PC-9 (cell line): ENCODE measurements around the gene ERC2. TPM values are rescaled to one million over a fixed set of nuclear protein-coding genes. Genes with fewer than 3 reads are reported as not detected.

Source experiments
- BruUV-seq: library from RNA; stranded (reverse); fragments of 400-500 nt; replicated peaks from 2 replicates; lab custom pipeline; 2021; lab: Mats Ljungman, UMichigan
- CTCF ChIA-PET: fragments of 300-600 bp; sonication (Branson Sonifier 250); formaldehyde crosslinking; loops from one replicate; lab custom pipeline; 2022; ENCODE audit warnings: antibody characterized with exemption; lab: Charles Lee
- POLR2A ChIA-PET: fragments of 300-600 bp; sonication (Branson Sonifier 250); formaldehyde crosslinking; loops from one replicate; lab custom pipeline; 2022; ENCODE audit warnings: antibody characterized with exemption; ENCODE audit not compliant: unreplicated experiment; lab: Charles Lee
- DNase-seq, 2 experiments: peaks; one replicate each; pipeline versions ENCODE4 v3.0.0 to v3.0.0-alpha.2; 2015 to 2022; ENCODE audit warnings: mixed read lengths in 1 of 2
- H2AFZ ChIP-seq: fragments of 200-600 bp; sonication (generic); 2 replicates; pipeline ENCODE4 v1.8.1; 2017; ENCODE audit warnings: antibody characterized with exemption
- H3F3A ChIP-seq: fragments of 200-600 bp; sonication (generic); 2 replicates; pipeline ENCODE4 v1.8.1; 2017; ENCODE audit warnings: antibody characterized with exemption, mild to moderate bottlenecking, low read depth; ENCODE audit not compliant: insufficient read depth
- H3K27ac ChIP-seq: fragments of 200-600 bp; sonication (generic); 2 replicates; pipeline ENCODE4 v1.6.1; 2016; ENCODE audit warnings: mixed run types
- H3K27me3 ChIP-seq: fragments of 200-600 bp; sonication (generic); 2 replicates; pipeline ENCODE4 v1.6.1; 2016; ENCODE audit warnings: low read depth, mixed run types; ENCODE audit not compliant: insufficient read depth
- H3K36me3 ChIP-seq: fragments of 200-600 bp; sonication (generic); 2 replicates; pipeline ENCODE4 v1.6.1; 2016; ENCODE audit warnings: low read depth, mixed run types
- H3K4me1 ChIP-seq: fragments of 200-600 bp; sonication (generic); replicated peaks from 2 replicates; pipeline ENCODE4 v1.6.1; 2016; ENCODE audit warnings: mixed run types; ENCODE audit not compliant: insufficient read depth
- H3K4me2 ChIP-seq: fragments of 200-600 bp; sonication (generic); 2 replicates; pipeline ENCODE4 v1.6.1; 2017; ENCODE audit warnings: mixed run types
- H3K4me3 ChIP-seq: fragments of 200-600 bp; sonication (generic); 2 replicates; pipeline ENCODE4 v1.6.1; 2016; ENCODE audit warnings: mixed run types
- H3K79me2 ChIP-seq: fragments of 200-600 bp; sonication (generic); 2 replicates; pipeline ENCODE4 v1.6.1; 2017; ENCODE audit warnings: low read depth, mixed run types
- H3K9me2 ChIP-seq: fragments of 200-600 bp; sonication (generic); 2 replicates; pipeline ENCODE4 v1.8.1; 2017; ENCODE audit warnings: mild to moderate bottlenecking; ENCODE audit not compliant: insufficient read depth
- H3K9me3 ChIP-seq: fragments of 200-600 bp; sonication (generic); 2 replicates; pipeline ENCODE4 v1.8.1; 2016; ENCODE audit warnings: low read depth; ENCODE audit not compliant: insufficient read depth
- H4K20me1 ChIP-seq: fragments of 200-600 bp; sonication (generic); 2 replicates; pipeline ENCODE4 v1.8.1; 2017; ENCODE audit not compliant: insufficient read depth
- CTCF ChIP-seq: fragments of 200-600 bp; sonication (generic); conservative IDR thresholded peaks from 2 replicates; pipeline ENCODE4 v1.6.1; 2017; ENCODE audit warnings: mixed run types, antibody characterized with exemption, mild to moderate bottlenecking, moderate library complexity
- EZH2 ChIP-seq: fragments of 200-600 bp; sonication (generic); IDR thresholded peaks from 2 replicates; pipeline ENCODE4 v1.8.0; 2017; ENCODE audit warnings: antibody characterized with exemption, low read depth
- intact Hi-C: fragments of 100-400 bp; cut with micrococcal nuclease; formaldehyde crosslinking; loops from one replicate; pipeline ENCODE4 v1.10.0; 2022; ENCODE audit not compliant: unreplicated experiment
- total RNA-seq: library from RNA; stranded (reverse); gene quantifications from 2 replicates; pipeline ENCODE4 v1.2.3, GENCODE V29; 2021

Gene ERC2
- total RNA-seq, 1 experiment from 2014 or later = 1.4 TPM

GRCh38 chr3:56410576-56410975, 57.7 kb downstream of the ERC2 start:
- Histone ChIP-seq H3K27me3 (no peaks in the 10 kb centered on the region), H3K27ac (no peak overlapping the region), H3F3A (no peaks in the 10 kb centered on the region), H3K9me3 (no peaks in the 10 kb centered on the region), H2AFZ (no peak overlapping the region), H3K36me3 (no peaks in the 10 kb centered on the region), H3K9me2 (no peaks in the 10 kb centered on the region), H3K4me1 (no peaks in the 10 kb centered on the region), H3K4me2 (no peak overlapping the region), H4K20me1 (no peaks in the 10 kb centered on the region), H3K79me2 (no peaks in the 10 kb centered on the region), H3K4me3 (no peak overlapping the region)
- CTCF ChIA-PET = no interaction called here
- no peak for DNase-seq
- intact Hi-C loops = no loop called here
- POLR2A ChIA-PET = no interaction called here
- no TSS peak for BruUV-seq
- TF ChIP-seq CTCF (no peak), EZH2 (no peak)

- H3K36me3 ChIP-seq = no peaks in the 10 kb centered on the region
- H3K4me1 ChIP-seq = no peaks in the 10 kb centered on the region
- no peaks in the 10 kb centered on the region for H3K79me2 ChIP-seq
- no peaks in the 10 kb centered on the region for H3K9me2 ChIP-seq
- CTCF ChIA-PET = no interaction called here
- no peaks in the 10 kb centered on the region for H3K27me3 ChIP-seq
- no peak overlapping the region for H2AFZ ChIP-seq
- no peaks in the 10 kb centered on the region for H3F3A ChIP-seq
- POLR2A ChIA-PET = no interaction called here
- H4K20me1 ChIP-seq = no peaks in the 10 kb centered on the region
- H3K4me3 ChIP-seq = no peak overlapping the region
- no peak overlapping the region for H3K4me2 ChIP-seq
- no peak for DNase-seq
- no TSS peak for BruUV-seq
- H3K27ac ChIP-seq = no peak overlapping the region
- intact Hi-C loops = no loop called here
- H3K9me3 ChIP-seq = no peaks in the 10 kb centered on the region
- TF ChIP-seq CTCF (no peak), EZH2 (no peak)
Observed at GRCh38 chr3:56409790-56410189, 58.5 kb downstream of the ERC2 start.

GRCh38 chr3:56408761-56409196, 59.5 kb downstream of the ERC2 start:
- intact Hi-C loops = no loop called here
- Histone ChIP-seq H3F3A (no peaks in the 10 kb centered on the region), H3K4me2 (no peak overlapping the region), H4K20me1 (no peaks in the 10 kb centered on the region), H3K4me3 (no peak overlapping the region), H3K9me3 (no peaks in the 10 kb centered on the region), H3K79me2 (no peaks in the 10 kb centered on the region), H3K36me3 (no peaks in the 10 kb centered on the region), H3K27ac (no peak overlapping the region), H2AFZ (no peak overlapping the region), H3K27me3 (peaks cover 1% of the 10 kb centered on the region), H3K9me2 (no peaks in the 10 kb centered on the region), H3K4me1 (no peaks in the 10 kb centered on the region)
- no TSS peak for BruUV-seq
- TF ChIP-seq EZH2 (no peak), CTCF (no peak)
- POLR2A ChIA-PET = no interaction called here
- CTCF ChIA-PET = no interaction called here
- no peak for DNase-seq
